Central memory CD4-positive, alpha-beta T cell (primary cell): ENCODE measurements around the gene KCNG2.

ENCODE experiments used
- DNase-seq: peaks from one replicate; pipeline ENCODE4 v3.0.0; 2022

Gene KCNG2

GRCh38 chr18:79912994-79913831 lies 115.5 kb downstream of the KCNG2 start:
- no peak for DNase-seq

- no peak for DNase-seq
Measured at GRCh38 chr18:79914614-79915160, 116.9 kb downstream of the KCNG2 start.

GRCh38 chr18:79915161-79916127 lies 117.7 kb downstream of the KCNG2 start:
- DNase-seq: no peak

DNA sequence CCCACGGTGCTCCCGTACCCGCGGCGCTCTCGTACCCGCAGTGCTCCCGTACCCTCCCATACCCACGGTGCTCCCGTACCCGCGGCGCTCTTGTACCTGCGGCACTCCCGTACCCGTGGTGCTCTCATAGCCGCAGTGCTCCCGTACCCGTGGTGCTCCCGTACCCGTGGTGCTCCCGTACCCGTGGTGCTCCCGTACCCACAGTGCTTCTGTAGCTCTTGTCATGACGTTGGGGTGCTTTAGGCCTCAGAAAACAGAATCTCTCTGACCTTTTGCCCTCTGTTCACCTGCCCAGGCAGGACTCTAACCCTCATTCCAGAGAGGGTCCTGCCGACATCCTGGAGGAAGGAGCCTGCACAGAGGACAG lies 118.4 kb downstream of the KCNG2 start:
- no peak for DNase-seq

GRCh38 chr18:79916546-79917168 lies 118.9 kb downstream of the KCNG2 start:
- DNase-seq: no peak

- no peak for DNase-seq
Measured at GRCh38 chr18:79917169-79917852, 119.6 kb downstream of the KCNG2 start.

- no peak for DNase-seq
Measured at GRCh38 chr18:79917853-79918614, 120.3 kb downstream of the KCNG2 start.

DNA sequence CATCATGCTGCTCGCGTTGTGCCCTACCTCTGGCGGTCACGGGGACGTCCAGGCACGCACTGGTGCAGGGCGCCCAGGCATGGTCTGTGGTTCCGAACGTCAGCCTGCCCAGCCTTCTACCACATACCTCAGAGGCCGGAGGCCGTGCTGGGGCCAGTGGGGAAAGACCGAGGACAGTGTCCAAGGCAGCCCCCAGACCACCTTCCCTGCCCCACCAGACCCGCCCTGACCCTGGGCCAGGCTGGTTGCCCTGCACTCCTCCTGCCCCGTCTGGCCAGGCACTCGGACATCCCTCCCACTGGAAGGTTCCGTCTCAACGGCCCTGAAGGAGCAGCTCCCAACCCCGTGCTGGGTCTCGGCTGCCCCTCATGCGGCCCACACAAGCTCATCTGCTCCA lies 120.9 kb downstream of the KCNG2 start:
- no peak for DNase-seq

DNA sequence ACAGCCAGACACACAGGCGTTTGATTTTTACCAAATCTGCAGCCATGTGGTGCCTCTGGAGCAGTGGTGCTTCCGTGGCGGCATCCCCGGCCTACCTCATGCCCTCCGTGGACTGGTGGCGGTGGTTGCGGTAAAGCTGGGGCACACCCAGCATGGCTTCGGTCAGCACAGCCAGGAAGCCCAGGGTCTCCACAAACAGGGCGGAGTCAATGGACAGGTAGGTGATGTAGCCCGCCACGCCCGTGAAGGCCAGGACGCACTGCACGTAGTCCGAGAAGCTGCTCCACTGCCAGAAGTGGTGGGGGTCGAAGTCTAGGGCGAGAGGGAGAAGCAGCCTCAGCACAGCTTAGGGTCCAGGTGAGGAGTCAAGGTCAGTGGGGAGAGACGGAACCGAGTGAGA lies 121.4 kb downstream of the KCNG2 start:
- DNase-seq: no peak

- DNase-seq: no peak
Measured at GRCh38 chr18:79921984-79922965, 124.5 kb downstream of the KCNG2 start.

DNA sequence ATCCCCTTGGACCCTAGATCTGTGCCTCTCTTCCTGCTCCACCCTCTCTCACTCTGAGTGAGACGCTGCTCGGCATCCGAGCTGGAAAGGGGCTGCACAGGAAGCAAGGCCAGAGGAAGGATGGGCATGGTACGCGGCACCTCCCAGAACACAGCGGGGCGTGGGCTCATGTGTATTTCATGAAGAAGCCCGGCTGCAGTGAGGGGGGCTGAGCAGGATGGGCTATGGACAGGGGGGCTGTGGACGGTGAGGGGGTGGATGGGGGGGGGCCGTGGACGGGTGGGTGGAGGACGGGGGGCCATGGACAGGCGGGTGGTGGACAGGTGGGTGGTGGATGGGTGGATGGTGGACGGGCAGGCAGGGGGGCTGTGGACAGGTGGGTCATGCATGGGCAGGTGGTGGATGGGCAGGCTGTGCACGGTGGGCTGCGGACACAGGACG lies 125.3 kb downstream of the KCNG2 start:
- DNase-seq: no peak

DNA sequence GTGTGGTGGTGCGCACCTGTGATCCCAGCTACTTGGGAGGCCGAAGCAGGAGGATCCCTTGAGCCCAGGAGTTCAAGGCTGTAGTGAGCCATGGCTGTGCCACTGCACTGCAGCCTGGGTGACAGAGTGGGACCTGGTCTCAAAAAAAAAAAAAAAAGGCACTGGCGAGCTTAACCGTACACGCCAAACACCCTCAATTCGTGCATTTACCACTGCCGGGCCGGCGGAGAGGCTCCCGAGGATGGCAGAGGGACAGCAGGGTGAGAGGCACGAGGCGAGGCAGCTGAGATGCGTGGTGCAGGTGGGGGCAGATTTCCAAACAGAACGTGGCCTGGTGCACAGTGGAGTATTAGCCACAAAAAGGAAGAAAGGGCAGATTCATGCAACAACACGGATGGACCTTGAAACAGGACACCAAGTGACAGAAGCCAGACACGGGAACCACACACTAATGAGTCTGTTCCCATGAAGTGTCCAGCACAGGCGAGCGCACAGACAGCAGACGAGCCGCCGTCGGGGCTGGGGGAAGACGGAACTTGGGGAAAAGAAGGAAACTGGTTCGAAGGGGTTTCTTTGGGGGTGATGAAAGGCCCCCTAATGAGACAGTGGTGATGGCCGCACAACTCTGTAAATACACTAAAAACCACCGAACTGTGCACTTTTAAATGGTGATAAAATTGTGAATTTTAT lies 126.3 kb downstream of the KCNG2 start:
- no peak for DNase-seq

DNA sequence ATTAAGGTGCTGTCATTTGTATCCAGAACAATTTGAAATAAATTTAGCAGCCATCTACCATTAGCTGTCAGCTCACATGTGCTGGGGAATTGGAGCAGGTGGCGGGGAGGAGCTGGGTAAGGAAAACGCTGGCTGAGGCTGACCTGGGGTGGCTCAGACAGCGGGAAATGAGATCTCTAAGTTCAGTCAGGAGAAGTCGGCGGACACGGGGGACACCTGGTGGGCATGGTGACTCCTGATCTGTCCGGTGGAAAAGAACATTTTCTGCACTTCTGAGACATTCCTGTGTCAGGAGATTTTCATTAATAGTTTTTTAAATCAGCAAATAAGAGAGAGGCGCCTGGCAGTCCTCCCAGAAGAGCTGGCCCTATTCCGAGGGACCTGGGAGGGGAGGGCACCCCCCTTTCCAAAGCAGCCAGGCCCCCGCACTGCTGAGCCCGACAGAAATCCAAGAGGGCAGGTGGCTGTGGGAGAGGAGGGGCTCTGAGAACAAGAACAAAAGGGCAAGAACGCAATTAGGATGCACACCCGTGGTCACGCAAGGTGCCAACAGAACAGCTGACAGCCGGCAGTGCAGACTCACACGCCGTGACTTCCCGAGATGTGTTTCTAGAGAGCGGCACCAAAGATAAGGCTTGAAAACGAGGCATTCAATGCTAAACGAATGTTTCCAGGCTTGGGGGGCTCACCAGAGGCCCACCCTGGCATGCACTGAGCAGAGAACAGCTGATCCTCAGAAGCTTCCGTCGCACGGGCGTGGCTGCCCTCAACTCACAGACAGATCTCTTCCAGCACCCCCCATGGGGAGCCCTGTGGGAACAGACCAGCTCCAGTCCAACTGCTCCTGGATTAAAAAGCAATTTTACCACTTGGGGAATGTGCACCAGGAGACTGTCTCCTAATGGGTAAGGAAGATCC lies 127.3 kb downstream of the KCNG2 start:
- DNase-seq: no peak

GRCh38 chr18:79926306-79926705 lies 128.6 kb downstream of the KCNG2 start:
- no peak for DNase-seq

- no peak for DNase-seq
Measured at GRCh38 chr18:79926715-79927606, 129.2 kb downstream of the KCNG2 start.

DNA sequence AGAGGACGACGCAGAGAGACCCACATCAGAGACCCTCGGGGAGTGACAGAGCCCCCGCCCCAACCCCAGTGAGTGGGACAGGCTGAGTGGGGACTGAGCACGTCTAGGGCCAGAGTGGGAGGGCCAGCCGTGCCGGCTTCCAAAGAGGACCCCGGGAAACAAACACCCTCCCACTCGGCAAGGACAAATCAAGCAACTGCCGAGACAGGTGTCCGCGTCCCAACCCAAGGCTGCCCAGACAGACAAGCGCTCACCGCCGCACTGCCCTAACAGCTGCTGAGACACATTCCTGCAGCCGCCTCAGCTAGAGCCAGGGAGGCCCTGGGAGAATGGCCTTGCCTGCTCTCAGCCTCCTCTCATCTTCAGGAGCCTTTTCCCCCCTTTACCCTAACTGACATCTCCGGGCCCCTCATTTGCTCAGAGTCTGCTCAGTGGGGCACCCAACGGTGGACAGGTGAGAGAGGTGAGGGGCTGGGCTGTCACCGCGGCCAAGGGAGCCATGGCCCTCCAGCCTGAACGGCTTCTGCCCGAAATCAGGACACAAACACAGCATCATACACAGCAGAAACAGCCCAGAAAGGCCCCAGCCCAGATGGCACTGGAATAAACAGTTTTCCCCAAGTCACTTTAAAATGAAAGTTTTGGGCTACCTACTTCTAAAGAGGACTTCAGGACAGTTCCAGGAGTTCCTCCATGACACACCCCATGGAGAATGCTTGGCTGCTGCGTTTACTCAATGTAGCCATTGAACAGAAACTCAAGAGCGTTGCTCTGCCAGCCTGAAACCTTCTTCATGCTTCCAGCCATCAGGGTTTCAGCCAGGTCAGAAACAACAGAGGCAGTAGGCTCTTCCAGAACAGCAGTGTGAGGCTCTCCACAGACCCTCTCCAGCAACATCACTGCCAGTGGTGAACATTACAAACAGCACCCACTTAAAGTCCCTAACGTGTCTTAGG lies 130.1 kb downstream of the KCNG2 start:
- no peak for DNase-seq
